ENCODE data around the gene ADRB2. TPM values are rescaled to one million over a fixed set of nuclear protein-coding genes. Genes with fewer than 3 reads are reported as not detected.

The ADRB2 gene
- total RNA-seq, 1 donor from 2014 or later, result 0.64 TPM

DNA sequence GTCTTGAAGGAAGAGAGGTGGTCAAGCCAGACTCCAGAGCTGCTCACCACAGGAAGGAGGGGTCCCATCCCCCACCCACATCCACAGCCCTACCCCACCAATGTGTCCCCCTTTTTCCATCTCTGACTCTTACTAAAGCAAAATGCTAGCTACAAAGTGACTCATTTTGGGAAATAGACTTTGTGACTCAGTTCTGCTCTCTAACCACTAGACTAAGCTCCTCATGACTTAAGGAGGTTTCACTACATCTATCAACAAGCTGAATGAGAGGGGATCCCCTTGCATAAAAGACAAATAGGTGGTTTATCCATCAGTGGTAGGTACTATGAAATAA lies 35.1 kb upstream of the ADRB2 start:
- H3K27ac Mint-ChIP-seq (ENCODE audit: unreplicated experiment), result no peak overlapping the region

DNA sequence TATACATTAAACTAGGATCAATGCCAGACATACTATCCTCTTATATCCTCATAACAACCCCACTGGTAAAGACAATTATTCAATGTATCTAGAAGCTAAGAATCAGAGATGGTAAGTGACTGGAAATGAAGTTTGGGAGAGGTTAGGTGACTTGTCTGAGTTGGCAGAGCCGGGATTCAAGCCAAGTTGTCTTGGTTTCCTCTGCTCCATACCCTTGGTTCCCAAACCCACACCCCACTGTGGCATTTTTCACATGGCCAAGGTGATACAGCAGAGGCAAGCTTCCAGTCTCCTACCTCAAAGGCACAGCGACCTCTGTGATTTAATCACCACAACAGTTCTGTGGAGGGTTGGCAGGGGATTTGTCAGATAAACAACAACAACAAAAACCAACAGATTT lies 34.7 kb upstream of the ADRB2 start:
- Histone ChIP-seq H4K20me1 (ENCODE audit: insufficient read depth, low read length) (no peaks in the 10 kb centered on the region), H3K4me1 (ENCODE audit: insufficient read depth, low read length) (peaks cover 24% of the 10 kb centered on the region), H3K79me2 (ENCODE audit: insufficient read depth, low read length) (no peaks in the 10 kb centered on the region), H3K9ac (ENCODE audit: low read length) (no peak overlapping the region), H2AFZ (ENCODE audit: low read depth, low read length) (no peak overlapping the region), H3K36me3 (ENCODE audit: insufficient read depth, low read length) (no peaks in the 10 kb centered on the region), H3K9me3 (ENCODE audit: insufficient read depth, low read depth, low read length) (no peaks in the 10 kb centered on the region), H3K4me2 (ENCODE audit: low read length) (no peak overlapping the region), H3K4me3 (ENCODE audit: insufficient read depth, low read depth, low read length) (no peak overlapping the region), H3K27me3 (ENCODE audit: insufficient read depth, low read length) (no peaks in the 10 kb centered on the region), H3K27ac (ENCODE audit: low read depth, low read length) (no peak overlapping the region)
- FAIRE-seq, result no peak
- TF ChIP-seq CTCF (IDR thresholded peaks at IDR 0.05; ENCODE audit: insufficient read depth, low read depth, low read length), result no peak
- no peak for TF ChIP-seq EZH2 (IDR thresholded peaks at IDR 0.05; ENCODE audit: insufficient read depth, low read length)
- Mint-ChIP-seq H3K36me3 (ENCODE audit: low read depth, unreplicated experiment) (no peaks in the 10 kb centered on the region), H3K27me3 (ENCODE audit: low read depth, unreplicated experiment) (no peaks in the 10 kb centered on the region), H3K27ac (ENCODE audit: unreplicated experiment) (no peak overlapping the region), H3K4me1 (ENCODE audit: low read depth, unreplicated experiment) (peaks cover 47% of the 10 kb centered on the region), H3K4me3 (ENCODE audit: unreplicated experiment) (no peak overlapping the region), H3K9me3 (ENCODE audit: unreplicated experiment) (no peaks in the 10 kb centered on the region)
- DNase-seq (ENCODE audit: low read depth), result no peak

More for the DNA sequence above, 35.1 kb upstream of the ADRB2 start:
- Histone ChIP-seq H3K36me3 (ENCODE audit: insufficient read depth, low read length) (no peaks in the 10 kb centered on the region), H3K4me3 (ENCODE audit: insufficient read depth, low read depth, low read length) (no peak overlapping the region), H3K9me3 (ENCODE audit: insufficient read depth, low read depth, low read length) (no peaks in the 10 kb centered on the region), H3K4me1 (ENCODE audit: insufficient read depth, low read length) (peaks cover 24% of the 10 kb centered on the region), H2AFZ (ENCODE audit: low read depth, low read length) (no peak overlapping the region), H4K20me1 (ENCODE audit: insufficient read depth, low read length) (no peaks in the 10 kb centered on the region), H3K79me2 (ENCODE audit: insufficient read depth, low read length) (no peaks in the 10 kb centered on the region), H3K27ac (ENCODE audit: low read depth, low read length) (no peak overlapping the region), H3K9ac (ENCODE audit: low read length) (no peak overlapping the region), H3K27me3 (ENCODE audit: insufficient read depth, low read length) (no peaks in the 10 kb centered on the region), H3K4me2 (ENCODE audit: low read length) (peak overlapping the region; percentile 8)
- no peaks in the 10 kb centered on the region for H3K9me3 Mint-ChIP-seq (ENCODE audit: unreplicated experiment)
- peak; percentile 62 for DNase-seq (ENCODE audit: low read depth)
- no peak overlapping the region for H3K4me3 Mint-ChIP-seq (ENCODE audit: unreplicated experiment)
- TF ChIP-seq CTCF (IDR thresholded peaks at IDR 0.05; ENCODE audit: insufficient read depth, low read depth, low read length) (no peak), EZH2 (IDR thresholded peaks at IDR 0.05; ENCODE audit: insufficient read depth, low read length) (no peak)
- peaks cover 47% of the 10 kb centered on the region for H3K4me1 Mint-ChIP-seq (ENCODE audit: low read depth, unreplicated experiment)
- no peaks in the 10 kb centered on the region for H3K27me3 Mint-ChIP-seq (ENCODE audit: low read depth, unreplicated experiment)
- no peak for FAIRE-seq
- no peaks in the 10 kb centered on the region for H3K36me3 Mint-ChIP-seq (ENCODE audit: low read depth, unreplicated experiment)

DNA sequence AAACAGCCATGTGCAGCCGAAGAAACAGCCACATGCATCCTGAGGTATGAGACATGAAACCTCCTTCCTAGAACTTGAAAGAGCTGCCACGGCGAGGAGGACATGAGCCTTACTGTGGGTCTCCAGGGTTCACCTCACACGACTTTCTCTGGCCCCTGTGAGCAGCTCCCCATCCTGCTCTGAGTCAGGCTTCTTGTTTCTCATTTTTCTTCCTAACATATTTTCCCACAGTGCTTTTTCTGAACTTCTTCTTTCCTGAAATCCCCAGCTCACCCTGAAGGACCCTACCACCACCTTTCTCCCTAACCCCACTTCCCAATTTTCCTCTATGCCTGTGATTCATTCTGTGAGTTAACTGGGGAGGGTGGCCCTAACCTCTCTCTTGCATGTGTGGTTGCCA lies 33.7 kb upstream of the ADRB2 start:
- no peaks in the 10 kb centered on the region for H3K27me3 Mint-ChIP-seq (ENCODE audit: low read depth, unreplicated experiment)
- TF ChIP-seq EZH2 (IDR thresholded peaks at IDR 0.05; ENCODE audit: insufficient read depth, low read length) (no peak), CTCF (IDR thresholded peaks at IDR 0.05; ENCODE audit: insufficient read depth, low read depth, low read length) (no peak)
- H3K36me3 Mint-ChIP-seq (ENCODE audit: low read depth, unreplicated experiment), result no peaks in the 10 kb centered on the region
- Histone ChIP-seq H3K9ac (ENCODE audit: low read length) (no peak overlapping the region), H3K9me3 (ENCODE audit: insufficient read depth, low read depth, low read length) (no peaks in the 10 kb centered on the region), H4K20me1 (ENCODE audit: insufficient read depth, low read length) (no peaks in the 10 kb centered on the region), H3K4me3 (ENCODE audit: insufficient read depth, low read depth, low read length) (no peak overlapping the region), H3K36me3 (ENCODE audit: insufficient read depth, low read length) (no peaks in the 10 kb centered on the region), H3K79me2 (ENCODE audit: insufficient read depth, low read length) (no peaks in the 10 kb centered on the region), H2AFZ (ENCODE audit: low read depth, low read length) (no peak overlapping the region), H3K4me2 (ENCODE audit: low read length) (no peak overlapping the region), H3K4me1 (ENCODE audit: insufficient read depth, low read length) (peaks cover 24% of the 10 kb centered on the region), H3K27ac (ENCODE audit: low read depth, low read length) (no peak overlapping the region), H3K27me3 (ENCODE audit: insufficient read depth, low read length) (no peaks in the 10 kb centered on the region)
- no peak overlapping the region for H3K4me3 Mint-ChIP-seq (ENCODE audit: unreplicated experiment)
- no peak for FAIRE-seq
- H3K27ac Mint-ChIP-seq (ENCODE audit: unreplicated experiment), result no peak overlapping the region
- peaks cover 47% of the 10 kb centered on the region for H3K4me1 Mint-ChIP-seq (ENCODE audit: low read depth, unreplicated experiment)
- H3K9me3 Mint-ChIP-seq (ENCODE audit: unreplicated experiment), result no peaks in the 10 kb centered on the region
- no peak for DNase-seq (ENCODE audit: low read depth)

All from astrocyte (in vitro differentiated cells and primary cell).